GM23338 (cell line): ENCODE data around the gene STPG4. TPM values are rescaled to one million over a fixed set of nuclear protein-coding genes. Genes with fewer than 3 reads are reported as not detected.

Source experiments
- ATAC-seq: fragments of 200-7000 bp; cut with Tn5 transposase; 3 replicates; pipeline ENCODE4 v1.9.1; 2020
- DNase-seq: peaks from one replicate; pipeline ENCODE4 v3.0.0-alpha.2; 2015; ENCODE audit warnings: low spot score
- H2AFZ ChIP-seq: fragments of 200-600 bp; sonication (generic); 2 replicates; pipeline ENCODE4 v1.8.0; 2016; ENCODE audit warnings: antibody characterized with exemption, mild to moderate bottlenecking, moderate library complexity
- H3F3A ChIP-seq: fragments of 200-600 bp; sonication (generic); replicated peaks from 2 replicates; pipeline ENCODE4 v1.8.0; 2017; ENCODE audit warnings: antibody characterized with exemption, mixed run types, low read depth
- H3K27ac ChIP-seq: fragments of 200-600 bp; sonication (generic); 2 replicates; pipeline ENCODE4 v1.6.1; 2016; ENCODE audit warnings: low read depth
- H3K27me3 ChIP-seq: fragments of 200-600 bp; sonication (generic); 2 replicates; pipeline ENCODE4 v1.8.0; 2016; ENCODE audit warnings: mild to moderate bottlenecking, mixed run types, moderate library complexity; ENCODE audit not compliant: insufficient read depth
- H3K36me3 ChIP-seq: fragments of 200-600 bp; sonication (generic); 2 replicates; pipeline ENCODE4 v1.8.0; 2016; ENCODE audit warnings: mild to moderate bottlenecking; ENCODE audit not compliant: insufficient read depth
- H3K4me1 ChIP-seq: fragments of 200-600 bp; sonication (generic); 2 replicates; pipeline ENCODE4 v1.8.0; 2016; ENCODE audit warnings: mild to moderate bottlenecking, moderate library complexity; ENCODE audit not compliant: insufficient read depth
- H3K4me2 ChIP-seq: fragments of 200-600 bp; sonication (generic); 2 replicates; pipeline ENCODE4 v1.7.1; 2017; ENCODE audit warnings: mixed run types
- H3K4me3 ChIP-seq: fragments of 200-600 bp; sonication (generic); 2 replicates; pipeline ENCODE4 v1.6.1; 2016; ENCODE audit warnings: mixed run types
- H3K79me2 ChIP-seq: fragments of 200-600 bp; sonication (generic); replicated peaks from 2 replicates; pipeline ENCODE4 v1.8.0; 2017; ENCODE audit warnings: mild to moderate bottlenecking; ENCODE audit not compliant: insufficient read depth
- H3K9me2 ChIP-seq: fragments of 200-600 bp; sonication (generic); 2 replicates; pipeline ENCODE4 v1.8.0; 2017; ENCODE audit not compliant: insufficient read depth
- H4K20me1 ChIP-seq: fragments of 200-600 bp; sonication (generic); replicated peaks from 2 replicates; pipeline ENCODE4 v1.8.0; 2017; ENCODE audit warnings: mild to moderate bottlenecking; ENCODE audit not compliant: insufficient read depth
- H3K27ac Mint-ChIP-seq: 2 replicates; pipeline ENCODE4 v1.8.0; 2020; ENCODE audit warnings: inconsistent platforms, mild to moderate bottlenecking, moderate library complexity, mixed read lengths
- H3K27me3 Mint-ChIP-seq: 3 replicates; pipeline ENCODE4 v1.8.0; 2022; ENCODE audit warnings: low read depth, mild to moderate bottlenecking, moderate library complexity, mixed read lengths, inconsistent platforms; ENCODE audit not compliant: insufficient read depth, poor library complexity
- H3K36me3 Mint-ChIP-seq: 3 replicates; pipeline ENCODE4 v1.8.0; 2021; ENCODE audit warnings: low read depth, mild to moderate bottlenecking, inconsistent platforms, moderate library complexity, mixed read lengths
- H3K4me1 Mint-ChIP-seq: 3 replicates; pipeline ENCODE4 v1.8.0; 2020; ENCODE audit warnings: mild to moderate bottlenecking, inconsistent platforms, mixed read lengths
- H3K4me3 Mint-ChIP-seq: 3 replicates; pipeline ENCODE4 v1.8.0; 2021; ENCODE audit warnings: moderate library complexity, mild to moderate bottlenecking, inconsistent platforms, mixed read lengths
- H3K9me3 Mint-ChIP-seq: 3 replicates; pipeline ENCODE4 v1.8.0; 2020; ENCODE audit warnings: moderate library complexity, mild to moderate bottlenecking, inconsistent platforms, mixed read lengths
- CREB1 ChIP-seq: fragments of 250-450 bp; sonication (Bioruptor Pico); IDR thresholded peaks from 2 replicates; pipeline ENCODE4 v1.5.0; 2020; ENCODE audit warnings: low read depth, mild to moderate bottlenecking, moderate library complexity
- CTCF ChIP-seq, 2 experiments: fragments of 200-600 bp in 1 of 2; sonication (generic) in 1 of 2; conservative IDR thresholded peaks; 2 replicates each; pipeline versions ENCODE4 v1.5.1 to v1.6.1; 2016 to 2017; ENCODE audit warnings: antibody characterized with exemption in 2 of 2, low read depth in 2 of 2, mild to moderate bottlenecking in 2 of 2, moderate library complexity in 1 of 2
- ETS1 ChIP-seq: IDR thresholded peaks from 2 replicates; pipeline ENCODE4 v1.6.1; 2016; ENCODE audit warnings: antibody characterized with exemption
- EZH2 ChIP-seq: fragments of 200-600 bp; sonication (generic); IDR thresholded peaks from one replicate; pipeline ENCODE4 v1.8.0; 2017; ENCODE audit warnings: antibody characterized with exemption, mild to moderate bottlenecking, low read depth; ENCODE audit not compliant: unreplicated experiment
- EZH2phosphoT487 ChIP-seq: fragments of 200-600 bp; sonication (generic); IDR thresholded peaks from one replicate; pipeline ENCODE4 v1.8.1; 2018; ENCODE audit warnings: antibody characterized with exemption; ENCODE audit not compliant: unreplicated experiment
- JUNB ChIP-seq: IDR thresholded peaks from one replicate; pipeline ENCODE4 v1.6.1; 2016; ENCODE audit warnings: antibody characterized with exemption; ENCODE audit not compliant: unreplicated experiment
- NANOG ChIP-seq: IDR thresholded peaks from 2 replicates; pipeline ENCODE4 v1.6.1; 2016; ENCODE audit warnings: antibody characterized with exemption, borderline replicate concordance
- POLR2AphosphoS5 ChIP-seq: IDR thresholded peaks from 2 replicates; pipeline ENCODE4 v1.6.1; 2016; ENCODE audit warnings: antibody characterized with exemption, low read depth
- REST ChIP-seq: IDR thresholded peaks from one replicate; pipeline ENCODE4 v1.6.1; 2018; ENCODE audit warnings: antibody characterized with exemption; ENCODE audit not compliant: unreplicated experiment
- STAT1 ChIP-seq: IDR thresholded peaks from one replicate; pipeline ENCODE4 v1.6.1; 2016; ENCODE audit warnings: antibody characterized with exemption; ENCODE audit not compliant: unreplicated experiment
- ZNF114 ChIP-seq: fragments of 250-450 bp; sonication (Bioruptor Pico); IDR thresholded peaks from 2 replicates; pipeline ENCODE4 v1.5.0; 2020; ENCODE audit warnings: mild to moderate bottlenecking, moderate library complexity
- ZNF331 ChIP-seq: fragments of 250-450 bp; sonication (Bioruptor Pico); IDR thresholded peaks from 2 replicates; pipeline ENCODE4 v1.5.0; 2020; ENCODE audit warnings: low read depth, mild to moderate bottlenecking, moderate library complexity
- ZNF462 ChIP-seq: fragments of 250-450 bp; sonication (Bioruptor Pico); IDR thresholded peaks from 2 replicates; pipeline ENCODE4 v1.5.0; 2020; ENCODE audit warnings: mild to moderate bottlenecking, moderate library complexity
- polyA plus RNA-seq: library from polyadenylated mRNA; unstranded; fragments of >200 nt; fragmentation: Nextera tagmentation; extraction: Ambion mirVana; gene quantifications from 2 replicates; pipeline ENCODE4 v1.2.1, GENCODE V29; 2016
- total RNA-seq: library from RNA; depleted of rRNA; stranded (reverse); fragments of >200 nt; shearing (Covaris generic); gene quantifications from 2 replicates; pipeline ENCODE4 v1.2.3, GENCODE V29; 2014

The STPG4 gene
- total and polyA plus RNA-seq, 2 experiments from 2014 or later: 0.28 TPM; not detected in 1

- ATAC-seq: no peak
- Histone ChIP-seq H4K20me1 (peaks cover 71% of the 10 kb centered on the region), H3K79me2 (peaks cover 80% of the 10 kb centered on the region), H3K9me2 (no peaks in the 10 kb centered on the region), H3F3A (no peaks in the 10 kb centered on the region; the same call in 1 of the 2 replicates), H3K27ac (no peak overlapping the region), H3K4me3 (peak overlapping the region; percentile 94), H3K36me3 (peaks cover 8% of the 10 kb centered on the region; the same call in 1 of the 2 replicates), H2AFZ (no peak overlapping the region), H3K27me3 (no peaks in the 10 kb centered on the region), H3K4me2 (peak overlapping the region; percentile 89), H3K4me1 (peaks cover 46% of the 10 kb centered on the region)
- H3K9me3 Mint-ChIP-seq: peaks cover 6% of the 10 kb centered on the region; the same call in 2 of the 3 replicates
- no peak overlapping the region for H3K27ac Mint-ChIP-seq
- DNase-seq: no peak
- TF ChIP-seq ZNF331 (CRISPR knock-in tag) (no peak), JUNB (no peak), CTCF (conservative IDR thresholded peaks at IDR 0.05; ENCODE audit: low read depth in 2 of 2) (no peak), EZH2phosphoT487 (no peak), NANOG (no peak), STAT1 (no peak), EZH2 (no peak), ZNF114 (CRISPR knock-in tag) (no peak), REST (no peak), POLR2AphosphoS5 (no peak), ZNF462 (no peak), CREB1 (CRISPR knock-in tag) (no peak), ETS1 (no peak)
- peaks cover 53% of the 10 kb centered on the region for H3K4me1 Mint-ChIP-seq
- H3K4me3 Mint-ChIP-seq: peak overlapping the region; percentile 87
- peaks cover 56% of the 10 kb centered on the region for H3K36me3 Mint-ChIP-seq
- peaks cover 18% of the 10 kb centered on the region for H3K27me3 Mint-ChIP-seq
Observed at GRCh38 chr2:47172922-47173695, 18.0 kb upstream of the STPG4 start.
